GM12878 (cell line): ENCODE measurements around the gene SNX32.

Experiments used
- EED ChIP-seq: sonication (generic); IDR thresholded peaks from 2 replicates; pipeline ENCODE4 v1.6.1; 2016; ENCODE audit warnings: antibody characterized with exemption, low read depth
- HDAC2 ChIP-seq: fragments of 200-600 bp; sonication (generic); IDR thresholded peaks from 2 replicates; pipeline ENCODE4 v1.6.1; 2017
- NFYB ChIP-seq: IDR thresholded peaks from 2 replicates; pipeline ENCODE4 v1.6.1; 2011; ENCODE audit warnings: low read depth, mild to moderate bottlenecking, low read length, improper control_type of control experiment, moderate library complexity; ENCODE audit not compliant: insufficient read depth
- PKNOX1 ChIP-seq: fragments of 450-650 bp; IDR thresholded peaks from 2 replicates; pipeline ENCODE4 v1.6.1; 2016; ENCODE audit warnings: mild to moderate bottlenecking
- POLR2A ChIP-seq: IDR thresholded peaks from 2 replicates; pipeline ENCODE4 v1.6.1; 2011; ENCODE audit warnings: low read depth, mild to moderate bottlenecking, low read length
- SMAD1 ChIP-seq: fragments of 450-650 bp; IDR thresholded peaks from 2 replicates; pipeline ENCODE4 v1.6.1; 2018; ENCODE audit warnings: mild to moderate bottlenecking, low read depth; ENCODE audit not compliant: partially characterized antibody
- STAT3 ChIP-seq: IDR thresholded peaks from 2 replicates; pipeline ENCODE4 v1.6.1; 2011; ENCODE audit warnings: low read depth, low read length, improper control_type of control experiment
- YY1 ChIP-seq: IDR thresholded peaks from 2 replicates; pipeline ENCODE4 v1.6.1; 2011; ENCODE audit warnings: low read depth, mild to moderate bottlenecking, low read length
- ZNF274 ChIP-seq: IDR thresholded peaks from one replicate; pipeline ENCODE4 v1.8.0; 2011; ENCODE audit not compliant: insufficient read length, insufficient read depth
- TF ChIP-seq, protein P1 (sequence below), 3 experiments: IDR thresholded peaks in 2 of 3; conservative IDR thresholded peaks in 1 of 3; 2 replicates each; pipeline ENCODE4 v1.5.1; 2011; ENCODE audit warnings: low read depth in 3 of 3, low read length in 3 of 3, mild to moderate bottlenecking in 3 of 3, control low read depth in 2 of 3, moderate library complexity in 2 of 3, inconsistent platforms in 1 of 3, mixed read lengths in 1 of 3; ENCODE audit not compliant: control insufficient read depth in 2 of 3, insufficient read depth in 1 of 3; ENCODE audit errors: extremely low read depth in 1 of 3

- TF ChIP-seq SMAD1 (no peak), YY1 (no peak), STAT3 (no peak), HDAC2 (no peak), EED (no peak), POLR2A (no peak), NFYB (no peak), PKNOX1 (no peak), ZNF274 (no peak)
- TF ChIP-seq, protein P1, sequence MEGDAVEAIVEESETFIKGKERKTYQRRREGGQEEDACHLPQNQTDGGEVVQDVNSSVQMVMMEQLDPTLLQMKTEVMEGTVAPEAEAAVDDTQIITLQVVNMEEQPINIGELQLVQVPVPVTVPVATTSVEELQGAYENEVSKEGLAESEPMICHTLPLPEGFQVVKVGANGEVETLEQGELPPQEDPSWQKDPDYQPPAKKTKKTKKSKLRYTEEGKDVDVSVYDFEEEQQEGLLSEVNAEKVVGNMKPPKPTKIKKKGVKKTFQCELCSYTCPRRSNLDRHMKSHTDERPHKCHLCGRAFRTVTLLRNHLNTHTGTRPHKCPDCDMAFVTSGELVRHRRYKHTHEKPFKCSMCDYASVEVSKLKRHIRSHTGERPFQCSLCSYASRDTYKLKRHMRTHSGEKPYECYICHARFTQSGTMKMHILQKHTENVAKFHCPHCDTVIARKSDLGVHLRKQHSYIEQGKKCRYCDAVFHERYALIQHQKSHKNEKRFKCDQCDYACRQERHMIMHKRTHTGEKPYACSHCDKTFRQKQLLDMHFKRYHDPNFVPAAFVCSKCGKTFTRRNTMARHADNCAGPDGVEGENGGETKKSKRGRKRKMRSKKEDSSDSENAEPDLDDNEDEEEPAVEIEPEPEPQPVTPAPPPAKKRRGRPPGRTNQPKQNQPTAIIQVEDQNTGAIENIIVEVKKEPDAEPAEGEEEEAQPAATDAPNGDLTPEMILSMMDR (IDR thresholded peaks at IDR 0.05 in 2 of 3, conservative IDR thresholded peaks at IDR 0.05 in 1 of 3; ENCODE audit: control insufficient read depth in 2 of 3, extremely low read depth in 1 of 3, insufficient read depth in 1 of 3, low read depth in 3 of 3, low read length in 3 of 3), result no peak
These were observed 36.1 kb upstream of the SNX32 start for GRCh38 chr11:65797711-65798110.
